ENCODE data around the gene HDAC4. TPM values are rescaled to one million over a fixed set of nuclear protein-coding genes. Genes with fewer than 3 reads are reported as not detected.

The HDAC4 gene
- total and polyA plus RNA-seq, 2 of the 8 experiments (the other 6 are each of a cell fraction or from before 2014, with no cell fraction given): 15.4 to 31.5 TPM

GRCh38 chr2:239026711-239027361 is 374.0 kb downstream of the HDAC4 start:
- Histone ChIP-seq H4K91ac (replicated peaks; ENCODE audit: insufficient read length, low read length) (no peak overlapping the region), H3K4me2 (ENCODE audit: insufficient read depth in 1 of 2, low read depth in 2 of 2, low read length in 2 of 2) (no peak overlapping the region), H3K27ac (ENCODE audit: low read depth, low read length) (no peak overlapping the region), H2BK5ac (ENCODE audit: low read depth, low read length) (no peak overlapping the region), H3K14ac (ENCODE audit: insufficient read length) (no peak overlapping the region), H2AK5ac (ENCODE audit: low read depth, low read length) (no peak overlapping the region), H4K20me1 (replicated peaks in 1 of 2; ENCODE audit: control insufficient read depth in 1 of 2, insufficient read depth in 2 of 2, low read length in 2 of 2) (no peaks in the 10 kb centered on the region), H3K9ac (replicated peaks in 1 of 4; ENCODE audit: extremely low read depth in 1 of 4, low read depth in 3 of 4, low read length in 3 of 4) (no peak overlapping the region), H4K8ac (ENCODE audit: extremely low read depth, insufficient read depth, low read length) (no peak overlapping the region), H3K18ac (ENCODE audit: extremely low read depth, low read length) (no peak overlapping the region), H3K4me1 (replicated peaks in 1 of 4; ENCODE audit: control insufficient read depth in 3 of 4, insufficient read depth in 4 of 4, low read length in 3 of 4) (peaks cover 0 to under 1% (median 0%) of the 10 kb centered on the region in 4 experiments; a peak in 4 of 7 replicates), H3K4ac (replicated peaks; ENCODE audit: insufficient read length, low read depth, low read length) (no peak overlapping the region), H2BK120ac (replicated peaks; ENCODE audit: low read depth, low read length) (no peak overlapping the region), H3K56ac (replicated peaks; ENCODE audit: insufficient read length, low read depth, low read length) (no peak overlapping the region), H2BK15ac (ENCODE audit: low read length) (no peak overlapping the region), H2BK20ac (ENCODE audit: low read length) (no peak overlapping the region), H2AFZ (ENCODE audit: low read length) (no peak overlapping the region), H3K27me3 (replicated peaks in 1 of 4; ENCODE audit: control insufficient read depth in 3 of 4, extremely low read depth in 1 of 4, insufficient read depth in 3 of 4, low read length in 3 of 4) (no peaks in the 10 kb centered on the region), H3K23me2 (ENCODE audit: low read depth, low read length) (no peaks in the 10 kb centered on the region), H3K4me3 (ENCODE audit: extremely low read depth in 1 of 4, insufficient read depth in 2 of 4, low read depth in 3 of 4, low read length in 4 of 4) (no peak overlapping the region), H4K5ac (ENCODE audit: insufficient read length, low read depth, low read length) (no peak overlapping the region), H3K36me3 (ENCODE audit: control insufficient read depth in 2 of 4, insufficient read depth in 4 of 4, low read length in 3 of 4) (no peaks in the 10 kb centered on the region), H3K23ac (ENCODE audit: insufficient read length) (no peak overlapping the region), H3K79me2 (ENCODE audit: control insufficient read depth in 1 of 2, insufficient read depth in 2 of 2, low read length in 2 of 2) (no peaks in the 10 kb centered on the region), H2BK12ac (ENCODE audit: low read depth, low read length) (no peak overlapping the region), H3K79me1 (ENCODE audit: low read depth, low read length) (no peaks in the 10 kb centered on the region), H3K9me3 (ENCODE audit: insufficient read depth in 2 of 2, low read depth in 1 of 2, low read length in 1 of 2) (no peaks in the 10 kb centered on the region)
- ChIA-PET POLR2A (ENCODE audit: partially characterized antibody) (no interaction called here), CTCF (ENCODE audit: partially characterized antibody) (no interaction called here)
- DNase-seq (ENCODE audit: low read depth in 1 of 2, low spot score in 2 of 2) (peak in 1 of 2 experiments; percentile 62), FAIRE-seq (no peak)
- WGBS, 2 experiments (ENCODE audit: extremely low coverage in 1 of 2, insufficient coverage in 1 of 2, insufficient read length in 1 of 2, insufficient replicate concordance in 2 of 2, low coverage in 1 of 2, low lambda C conversion rate in 2 of 2, missing lambda C conversion rate in 1 of 2): 90% methylated on average over 19 of the region's 25 CpGs; no CpG with 5 or more reads in 1 of the 2 experiments
- TF ChIP-seq POLR2AphosphoS5 (IDR thresholded peaks at IDR 0.05; ENCODE audit: low read depth, low read length): no peak
- TF ChIP-seq SIN3A (conservative IDR thresholded peaks at IDR 0.05 in 1 of 2, IDR thresholded peaks at IDR 0.05 in 1 of 2; ENCODE audit: low read depth in 1 of 2, low read length in 2 of 2): no peak
- TF ChIP-seq SIRT6 (IDR thresholded peaks at IDR 0.05; ENCODE audit: low read length): no peak
- no peak for TF ChIP-seq POLR2A (IDR thresholded peaks at IDR 0.05; ENCODE audit: control extremely low read depth in 1 of 2, low read depth in 2 of 2, low read length in 2 of 2)
- TF ChIP-seq CTCF (IDR thresholded peaks at IDR 0.05; ENCODE audit: control extremely low read depth in 1 of 3, insufficient read depth in 1 of 3, low read depth in 1 of 3, low read length in 3 of 3): peak; percentile 31 to 37 (median 33); a peak in 3 of 4 replicates

Measured in H1 (cell line).